ENCODE measurements around the gene RAB37. TPM values are rescaled to one million over a fixed set of nuclear protein-coding genes. Genes with fewer than 3 reads are reported as not detected.

RAB37 gene, protein sequence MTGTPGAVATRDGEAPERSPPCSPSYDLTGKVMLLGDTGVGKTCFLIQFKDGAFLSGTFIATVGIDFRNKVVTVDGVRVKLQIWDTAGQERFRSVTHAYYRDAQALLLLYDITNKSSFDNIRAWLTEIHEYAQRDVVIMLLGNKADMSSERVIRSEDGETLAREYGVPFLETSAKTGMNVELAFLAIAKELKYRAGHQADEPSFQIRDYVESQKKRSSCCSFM
- 0.62 and 1.0 TPM in 2 replicates for polyA plus RNA-seq (2013)

DNA sequence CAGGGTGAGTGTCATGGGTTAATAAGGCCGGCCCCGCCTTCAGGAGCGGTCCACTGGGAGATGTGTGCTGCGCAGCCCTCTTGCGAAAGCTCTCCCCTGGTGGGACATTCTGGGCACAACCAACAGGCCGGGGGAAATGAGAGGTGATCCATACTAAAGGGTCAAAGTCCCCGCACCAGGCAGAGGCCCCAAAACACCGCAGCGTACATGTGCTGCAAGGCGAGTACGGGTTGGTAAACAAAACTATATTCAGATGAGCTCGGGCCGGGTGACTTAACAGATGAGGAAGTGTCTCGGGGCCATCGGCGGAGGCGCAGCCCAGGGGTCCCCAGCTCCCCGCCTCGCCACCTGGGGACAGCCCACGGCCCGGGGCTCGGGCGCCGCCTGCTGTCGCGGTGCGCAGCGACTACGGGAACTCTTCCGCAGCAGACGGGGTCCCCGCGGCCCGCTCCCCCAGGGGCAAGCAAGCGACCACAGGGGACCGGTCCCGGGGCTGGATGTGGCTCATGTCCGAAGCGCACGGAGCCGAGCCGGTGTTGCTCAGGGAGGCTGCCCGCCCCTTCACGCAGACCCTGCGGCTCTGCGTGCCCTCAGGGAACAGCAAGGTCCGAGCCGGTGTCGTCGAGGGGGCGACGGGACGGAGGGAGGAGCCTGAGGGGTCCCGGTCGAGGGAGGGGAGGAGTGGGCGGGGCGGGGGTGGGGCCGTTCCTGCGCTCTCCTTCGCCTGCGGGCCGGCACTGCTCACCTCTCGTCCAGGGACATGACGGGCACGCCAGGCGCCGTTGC lies at the start of gene RAB37:
RAB37 (plus strand) TSS at position 744 of the 786 bp plus-strand sequence; CDS start at position 761, 17 bp downstream.
- no peaks in the 10 kb centered on the region for H3K79me1 ChIP-seq (ENCODE audit: low read length)
- peaks cover 18% of the 10 kb centered on the region for H3K27me3 ChIP-seq (ENCODE audit: insufficient read depth, low read length)
- H3K4me3 ChIP-seq (ENCODE audit: low read depth, low read length) = peak within 1 kb of the TSS; percentile 45
- H4K91ac ChIP-seq (ENCODE audit: low read depth, low read length) = no peak within 1 kb of the TSS
- peaks cover 7% of the 10 kb centered on the region for H3K9me3 ChIP-seq (ENCODE audit: insufficient read depth, low read depth, low read length)
- H3K27ac ChIP-seq (ENCODE audit: low read depth, low read length) = no peak within 1 kb of the TSS
- H3K4me2 ChIP-seq (ENCODE audit: low read length) = peak within 1 kb of the TSS; percentile 61
- no peak within 1 kb of the TSS for H3K9ac ChIP-seq (ENCODE audit: low read length)
- no peaks in the 10 kb centered on the region for H3K79me2 ChIP-seq (ENCODE audit: control insufficient read depth, insufficient read depth, low read length, poor library complexity)
- H2BK5ac ChIP-seq (ENCODE audit: low read depth, low read length, poor library complexity) = no peak within 1 kb of the TSS
- no peak within 1 kb of the TSS for H4K12ac ChIP-seq (ENCODE audit: low read depth, low read length)
- H3K14ac ChIP-seq (ENCODE audit: low read length) = no peak within 1 kb of the TSS
- H3K4ac ChIP-seq (ENCODE audit: low read depth, low read length) = no peak within 1 kb of the TSS
- DNase-seq = no peak
- peak within 1 kb of the TSS; percentile 8 for H2AFZ ChIP-seq (ENCODE audit: insufficient read depth, low read length, poor library complexity)
- peaks cover 9 to 11% of the 10 kb centered on the region in 2 experiments for H3K4me1 ChIP-seq (ENCODE audit: control insufficient read depth in 1 of 2, insufficient read depth in 2 of 2, low read length in 2 of 2)
- no peak within 1 kb of the TSS for H3K18ac ChIP-seq (ENCODE audit: low read length)
- H3K36me3 ChIP-seq (ENCODE audit: control insufficient read depth in 1 of 2, insufficient read depth in 2 of 2, low read length in 2 of 2) = no peaks in the 10 kb centered on the region
- H2AK5ac ChIP-seq (ENCODE audit: low read length) = no peak within 1 kb of the TSS
- no peak within 1 kb of the TSS for H2BK120ac ChIP-seq (ENCODE audit: insufficient read depth, low read length, poor library complexity)
- H4K8ac ChIP-seq (ENCODE audit: low read depth, low read length) = no peak within 1 kb of the TSS
- no CpG with 5 or more reads among the region's 67 CpGs for WGBS (ENCODE audit: extremely low coverage, insufficient coverage, insufficient read length)
- no peak within 1 kb of the TSS for H2BK12ac ChIP-seq (ENCODE audit: low read length)
- no peak within 1 kb of the TSS for H3K23ac ChIP-seq (ENCODE audit: low read length)

DNA sequence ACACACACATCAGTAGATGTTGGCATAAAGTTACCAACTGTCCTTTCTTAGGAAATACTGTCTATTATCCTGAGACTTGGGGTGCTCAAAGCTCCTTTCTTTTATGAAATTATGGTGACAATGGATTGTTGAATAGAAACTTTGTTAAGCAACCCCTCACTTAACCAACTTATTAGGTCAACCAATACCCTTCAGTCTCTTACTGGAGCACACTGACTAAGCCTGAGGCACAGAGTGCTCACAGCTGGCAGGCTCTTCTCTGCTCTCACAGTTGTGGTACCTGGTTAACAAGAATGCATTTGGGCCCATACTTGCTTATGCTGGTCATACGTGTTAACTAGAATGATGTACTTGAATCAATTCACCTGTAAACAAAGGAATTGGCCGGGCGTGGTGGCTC lies 49.2 kb upstream of the RAB37 start:
- H3K23ac ChIP-seq (ENCODE audit: low read length) = no peak overlapping the region
- H2BK120ac ChIP-seq (ENCODE audit: insufficient read depth, low read length, poor library complexity) = no peak overlapping the region
- no peaks in the 10 kb centered on the region for H3K27me3 ChIP-seq (ENCODE audit: insufficient read depth, low read length)
- no peak overlapping the region for H3K27ac ChIP-seq (ENCODE audit: low read depth, low read length)
- no peak overlapping the region for H2AK5ac ChIP-seq (ENCODE audit: low read length)
- H3K18ac ChIP-seq (ENCODE audit: low read length) = no peak overlapping the region
- H2AFZ ChIP-seq (ENCODE audit: insufficient read depth, low read length, poor library complexity) = no peak overlapping the region
- no peaks in the 10 kb centered on the region for H3K36me3 ChIP-seq (ENCODE audit: control insufficient read depth in 1 of 2, insufficient read depth in 2 of 2, low read length in 2 of 2)
- H3K4me1 ChIP-seq (ENCODE audit: control insufficient read depth in 1 of 2, insufficient read depth in 2 of 2, low read length in 2 of 2) = no peaks in the 10 kb centered on the region
- H2BK5ac ChIP-seq (ENCODE audit: low read depth, low read length, poor library complexity) = no peak overlapping the region
- H3K79me1 ChIP-seq (ENCODE audit: low read length) = no peaks in the 10 kb centered on the region
- no peak overlapping the region for H3K9ac ChIP-seq (ENCODE audit: low read length)
- H3K4ac ChIP-seq (ENCODE audit: low read depth, low read length) = no peak overlapping the region
- H3K4me3 ChIP-seq (ENCODE audit: low read depth, low read length) = no peak overlapping the region
- no peak overlapping the region for H4K12ac ChIP-seq (ENCODE audit: low read depth, low read length)
- H3K14ac ChIP-seq (ENCODE audit: low read length) = no peak overlapping the region
- H3K79me2 ChIP-seq (ENCODE audit: control insufficient read depth, insufficient read depth, low read length, poor library complexity) = no peaks in the 10 kb centered on the region
- H2BK12ac ChIP-seq (ENCODE audit: low read length) = no peak overlapping the region
- H4K91ac ChIP-seq (ENCODE audit: low read depth, low read length) = no peak overlapping the region
- no peak for DNase-seq
- H4K8ac ChIP-seq (ENCODE audit: low read depth, low read length) = no peak overlapping the region
- peaks cover 4% of the 10 kb centered on the region for H3K9me3 ChIP-seq (ENCODE audit: insufficient read depth, low read depth, low read length)
- WGBS (ENCODE audit: extremely low coverage, insufficient coverage, insufficient read length) = no CpG with 5 or more reads among the region's 3 CpGs
- no peak overlapping the region for H3K4me2 ChIP-seq (ENCODE audit: low read length)

DNA sequence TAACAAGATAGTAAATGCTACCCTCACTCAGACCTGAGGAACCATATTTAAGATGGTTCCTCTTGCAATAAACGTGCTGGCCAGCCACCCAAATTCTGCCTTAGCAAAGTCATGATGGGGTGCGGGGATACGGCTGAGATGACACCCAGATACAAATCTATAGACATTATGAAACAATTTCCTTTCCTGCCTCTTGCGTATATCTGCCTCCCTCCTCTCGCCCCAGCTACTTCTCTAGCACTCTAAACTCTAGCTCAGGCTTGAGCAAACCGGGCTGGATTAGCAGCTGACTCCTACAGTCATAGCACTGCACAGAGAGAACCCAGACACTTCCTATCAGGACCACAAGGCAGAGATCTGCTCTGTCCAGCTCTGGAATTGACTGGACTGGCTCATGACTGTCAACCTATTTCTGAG lies 46.6 kb upstream of the RAB37 start:
- Histone ChIP-seq H3K9ac (ENCODE audit: low read length) (no peak overlapping the region), H2BK120ac (ENCODE audit: insufficient read depth, low read length, poor library complexity) (no peak overlapping the region), H2BK12ac (ENCODE audit: low read length) (no peak overlapping the region), H3K4me2 (ENCODE audit: low read length) (no peak overlapping the region), H3K27ac (ENCODE audit: low read depth, low read length) (no peak overlapping the region), H3K4ac (ENCODE audit: low read depth, low read length) (no peak overlapping the region), H3K14ac (ENCODE audit: low read length) (no peak overlapping the region), H4K91ac (ENCODE audit: low read depth, low read length) (no peak overlapping the region), H3K27me3 (ENCODE audit: insufficient read depth, low read length) (no peaks in the 10 kb centered on the region), H3K9me3 (ENCODE audit: insufficient read depth, low read depth, low read length) (peaks cover 2% of the 10 kb centered on the region), H3K4me1 (ENCODE audit: control insufficient read depth in 1 of 2, insufficient read depth in 2 of 2, low read length in 2 of 2) (no peaks in the 10 kb centered on the region), H2BK5ac (ENCODE audit: low read depth, low read length, poor library complexity) (no peak overlapping the region), H2AK5ac (ENCODE audit: low read length) (no peak overlapping the region), H3K18ac (ENCODE audit: low read length) (no peak overlapping the region), H4K12ac (ENCODE audit: low read depth, low read length) (no peak overlapping the region), H2AFZ (ENCODE audit: insufficient read depth, low read length, poor library complexity) (no peak overlapping the region), H3K23ac (ENCODE audit: low read length) (no peak overlapping the region), H3K36me3 (ENCODE audit: control insufficient read depth in 1 of 2, insufficient read depth in 2 of 2, low read length in 2 of 2) (no peaks in the 10 kb centered on the region), H4K8ac (ENCODE audit: low read depth, low read length) (no peak overlapping the region), H3K79me2 (ENCODE audit: control insufficient read depth, insufficient read depth, low read length, poor library complexity) (no peaks in the 10 kb centered on the region), H3K4me3 (ENCODE audit: low read depth, low read length) (no peak overlapping the region), H3K79me1 (ENCODE audit: low read length) (no peaks in the 10 kb centered on the region)
- DNase-seq = peak; percentile 6 to 20
- WGBS (ENCODE audit: extremely low coverage, insufficient coverage, insufficient read length) = no CpG with 5 or more reads among the region's 6 CpGs

DNA sequence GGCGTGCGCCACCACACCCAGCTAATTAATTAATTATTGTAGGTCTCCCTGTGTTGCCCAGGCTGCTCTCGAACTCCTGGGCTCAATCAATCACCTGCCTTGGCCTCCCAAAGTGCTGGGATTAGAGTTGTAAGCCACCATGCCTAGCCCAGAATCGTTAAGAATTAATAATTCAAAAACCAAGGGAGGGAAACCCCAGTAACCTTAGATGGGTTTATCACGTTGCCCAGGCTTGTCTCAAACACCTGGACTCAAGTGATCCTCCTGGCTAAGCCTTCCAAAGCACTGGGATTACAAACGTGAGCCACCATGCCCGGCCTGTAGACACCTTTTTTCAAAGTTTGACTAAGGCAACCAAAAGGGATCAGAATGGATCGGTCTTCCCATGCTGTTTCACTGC lies 45.9 kb upstream of the RAB37 start:
- H3K36me3 ChIP-seq (ENCODE audit: control insufficient read depth in 1 of 2, insufficient read depth in 2 of 2, low read length in 2 of 2) = no peaks in the 10 kb centered on the region
- whole genome bisulfite sequencing (ENCODE audit: extremely low coverage, insufficient coverage, insufficient read length) = no CpG with 5 or more reads among the region's 8 CpGs
- H2AK5ac ChIP-seq (ENCODE audit: low read length) = no peak overlapping the region
- H3K27ac ChIP-seq (ENCODE audit: low read depth, low read length) = no peak overlapping the region
- H3K14ac ChIP-seq (ENCODE audit: low read length) = no peak overlapping the region
- no peaks in the 10 kb centered on the region for H3K79me1 ChIP-seq (ENCODE audit: low read length)
- peaks cover 2% of the 10 kb centered on the region for H3K9me3 ChIP-seq (ENCODE audit: insufficient read depth, low read depth, low read length)
- H2BK12ac ChIP-seq (ENCODE audit: low read length) = no peak overlapping the region
- H2AFZ ChIP-seq (ENCODE audit: insufficient read depth, low read length, poor library complexity) = no peak overlapping the region
- H3K4me1 ChIP-seq (ENCODE audit: control insufficient read depth in 1 of 2, insufficient read depth in 2 of 2, low read length in 2 of 2) = no peaks in the 10 kb centered on the region
- no peak overlapping the region for H2BK120ac ChIP-seq (ENCODE audit: insufficient read depth, low read length, poor library complexity)
- no peak for DNase-seq
- H3K79me2 ChIP-seq (ENCODE audit: control insufficient read depth, insufficient read depth, low read length, poor library complexity) = no peaks in the 10 kb centered on the region
- no peak overlapping the region for H3K4me2 ChIP-seq (ENCODE audit: low read length)
- no peak overlapping the region for H3K4me3 ChIP-seq (ENCODE audit: low read depth, low read length)
- H3K23ac ChIP-seq (ENCODE audit: low read length) = no peak overlapping the region
- H3K27me3 ChIP-seq (ENCODE audit: insufficient read depth, low read length) = no peaks in the 10 kb centered on the region
- no peak overlapping the region for H3K18ac ChIP-seq (ENCODE audit: low read length)
- no peak overlapping the region for H3K4ac ChIP-seq (ENCODE audit: low read depth, low read length)
- H4K8ac ChIP-seq (ENCODE audit: low read depth, low read length) = no peak overlapping the region
- no peak overlapping the region for H4K91ac ChIP-seq (ENCODE audit: low read depth, low read length)
- no peak overlapping the region for H3K9ac ChIP-seq (ENCODE audit: low read length)
- no peak overlapping the region for H2BK5ac ChIP-seq (ENCODE audit: low read depth, low read length, poor library complexity)
- H4K12ac ChIP-seq (ENCODE audit: low read depth, low read length) = no peak overlapping the region
